GM12801 (cell line): ENCODE measurements around the gene ZDHHC11.

Experiments
- TF ChIP-seq, protein P1 (sequence below): IDR thresholded peaks from one replicate; pipeline ENCODE4 v1.5.1; 2011; ENCODE audit warnings: control low read depth; ENCODE audit not compliant: insufficient read length; ENCODE audit errors: extremely low read depth

ZDHHC11 gene

GRCh38 chr5:746258-746761 is 104.5 kb downstream of the ZDHHC11 start:
- TF ChIP-seq, protein P1, sequence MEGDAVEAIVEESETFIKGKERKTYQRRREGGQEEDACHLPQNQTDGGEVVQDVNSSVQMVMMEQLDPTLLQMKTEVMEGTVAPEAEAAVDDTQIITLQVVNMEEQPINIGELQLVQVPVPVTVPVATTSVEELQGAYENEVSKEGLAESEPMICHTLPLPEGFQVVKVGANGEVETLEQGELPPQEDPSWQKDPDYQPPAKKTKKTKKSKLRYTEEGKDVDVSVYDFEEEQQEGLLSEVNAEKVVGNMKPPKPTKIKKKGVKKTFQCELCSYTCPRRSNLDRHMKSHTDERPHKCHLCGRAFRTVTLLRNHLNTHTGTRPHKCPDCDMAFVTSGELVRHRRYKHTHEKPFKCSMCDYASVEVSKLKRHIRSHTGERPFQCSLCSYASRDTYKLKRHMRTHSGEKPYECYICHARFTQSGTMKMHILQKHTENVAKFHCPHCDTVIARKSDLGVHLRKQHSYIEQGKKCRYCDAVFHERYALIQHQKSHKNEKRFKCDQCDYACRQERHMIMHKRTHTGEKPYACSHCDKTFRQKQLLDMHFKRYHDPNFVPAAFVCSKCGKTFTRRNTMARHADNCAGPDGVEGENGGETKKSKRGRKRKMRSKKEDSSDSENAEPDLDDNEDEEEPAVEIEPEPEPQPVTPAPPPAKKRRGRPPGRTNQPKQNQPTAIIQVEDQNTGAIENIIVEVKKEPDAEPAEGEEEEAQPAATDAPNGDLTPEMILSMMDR, result no peak
